Measurements from ENCODE around the gene TMBIM1.
"Not testable (repeated sequence)": the region's sequence is repeated elsewhere in the genome, so short reads cannot be mapped to it uniquely, and the experiment has no call there.

The TMBIM1 gene

DNA sequence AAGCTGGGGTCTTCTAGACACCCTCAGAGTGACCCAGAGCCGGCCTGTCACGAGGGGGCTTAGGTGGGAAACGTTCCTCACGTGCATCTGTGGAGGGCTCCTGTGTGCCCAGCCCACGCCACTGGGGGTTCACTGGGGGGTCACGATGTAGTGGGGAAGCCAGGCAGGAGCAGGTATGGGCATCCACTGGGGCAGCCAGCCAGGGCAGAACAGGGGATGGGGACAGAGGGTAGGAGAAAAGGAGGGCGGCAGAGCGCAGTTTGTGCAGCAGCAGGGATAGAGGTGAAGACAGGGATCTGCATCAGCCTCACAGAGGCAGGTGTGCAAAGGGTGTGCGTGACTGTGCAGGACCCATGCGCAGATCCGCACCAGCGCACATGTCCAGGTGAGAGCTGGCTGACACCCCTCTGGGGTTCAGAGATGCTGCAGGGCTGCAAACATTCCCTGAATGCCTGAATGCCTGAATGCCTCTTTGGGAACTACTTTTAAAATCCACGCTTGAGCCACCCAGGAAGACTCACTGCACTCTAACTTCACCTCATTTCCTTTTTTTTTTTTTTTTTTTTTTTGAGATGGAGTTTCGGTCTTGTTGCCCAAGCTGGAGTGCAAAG lies 11.9 kb downstream of the TMBIM1 start:
- WGBS, 2 experiments = 94 to 95% methylated on average over 14 of the region's 14 CpGs
- H3K27ac ChIP-seq (ENCODE audit: insufficient read depth, low read depth, low read length, poor library complexity, severe bottlenecking) = no peak overlapping the region
- no peaks in the 10 kb centered on the region for H3K27me3 ChIP-seq (ENCODE audit: control insufficient read depth, insufficient read depth, low read length, poor library complexity, severe bottlenecking)
- H3K9me3 ChIP-seq (ENCODE audit: control insufficient read depth, low read length) = no peaks in the 10 kb centered on the region
- no peak overlapping the region for H3K4me3 ChIP-seq (ENCODE audit: insufficient read depth, low read depth, low read length)
- H3K36me3 ChIP-seq (ENCODE audit: control insufficient read depth, insufficient read depth, low read length) = peaks cover 2% of the 10 kb centered on the region
- H3K4me1 ChIP-seq (ENCODE audit: control insufficient read depth, insufficient read depth, low read length) = no peaks in the 10 kb centered on the region

DNA sequence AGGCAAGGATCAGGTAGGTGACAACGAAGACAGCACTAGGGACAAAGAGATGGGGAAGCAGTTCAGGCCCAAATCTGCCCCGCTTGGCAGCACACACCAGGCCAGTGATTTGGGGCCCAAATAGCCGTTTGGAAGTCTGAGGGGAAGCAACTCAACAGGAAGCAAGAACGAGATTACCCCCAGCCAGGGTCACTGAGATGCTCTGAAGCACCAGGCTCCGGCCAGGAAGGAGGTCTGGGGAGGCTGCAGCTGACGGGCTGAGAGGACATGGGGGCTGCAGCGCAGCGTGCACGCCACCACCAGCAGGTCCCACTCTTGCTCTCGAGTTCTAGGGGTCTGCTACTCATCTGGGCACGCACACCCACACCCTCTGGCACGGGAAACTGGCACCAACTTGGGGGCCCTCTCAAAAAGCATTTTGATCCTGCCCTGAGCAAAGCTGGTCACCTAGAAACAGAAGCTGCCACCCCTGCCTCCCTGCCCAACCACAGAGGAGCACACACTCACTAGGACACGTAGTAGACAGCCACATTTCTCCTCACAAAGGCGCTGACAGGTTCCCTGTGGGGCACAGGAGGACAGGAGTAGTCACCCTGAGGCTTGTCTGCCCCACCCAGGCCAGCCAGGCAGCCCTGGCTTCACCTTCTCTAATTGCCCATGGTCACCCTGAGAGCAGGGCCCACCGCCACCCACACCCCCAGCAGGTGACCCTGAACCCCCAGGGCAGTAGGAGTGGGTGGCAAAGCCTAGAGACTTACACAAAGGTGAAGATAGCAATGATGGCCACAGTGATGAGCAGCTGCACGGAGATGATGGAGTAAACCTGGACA lies 13.6 kb downstream of the TMBIM1 start:
- Histone ChIP-seq H3K36me3 (ENCODE audit: control insufficient read depth, insufficient read depth, low read length) (peaks cover 18% of the 10 kb centered on the region), H3K4me3 (ENCODE audit: insufficient read depth, low read depth, low read length) (no peak overlapping the region), H3K9me3 (ENCODE audit: control insufficient read depth, low read length) (no peaks in the 10 kb centered on the region), H3K27me3 (ENCODE audit: control insufficient read depth, insufficient read depth, low read length, poor library complexity, severe bottlenecking) (no peaks in the 10 kb centered on the region), H3K4me1 (ENCODE audit: control insufficient read depth, insufficient read depth, low read length) (no peaks in the 10 kb centered on the region), H3K27ac (ENCODE audit: insufficient read depth, low read depth, low read length, poor library complexity, severe bottlenecking) (no peak overlapping the region)
- WGBS, 2 experiments = 92% methylated on average over 16 of the region's 16 CpGs

DNA sequence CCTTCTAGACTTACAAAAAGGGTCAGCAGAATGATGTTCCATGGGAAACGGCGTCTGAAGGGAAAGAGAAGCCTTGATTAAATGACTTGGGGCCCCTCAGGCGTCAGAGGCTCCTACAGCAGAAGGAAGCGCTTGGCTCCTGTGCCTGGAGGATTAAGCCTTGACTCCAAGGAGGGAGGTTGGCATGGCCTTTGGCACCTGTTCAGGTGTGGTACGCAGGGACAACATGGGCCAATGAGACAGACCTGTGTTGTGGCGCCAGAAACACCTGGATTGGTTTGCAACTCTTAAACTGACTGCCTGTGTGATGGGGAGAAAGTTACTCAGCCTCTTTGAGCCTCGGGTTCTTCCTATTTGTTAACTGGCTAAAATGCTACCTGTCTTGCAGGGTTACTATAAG lies 14.4 kb downstream of the TMBIM1 start:
- H3K9me3 ChIP-seq (ENCODE audit: control insufficient read depth, low read length) = no peaks in the 10 kb centered on the region
- H3K36me3 ChIP-seq (ENCODE audit: control insufficient read depth, insufficient read depth, low read length) = peaks cover 18% of the 10 kb centered on the region
- no peak overlapping the region for H3K27ac ChIP-seq (ENCODE audit: insufficient read depth, low read depth, low read length, poor library complexity, severe bottlenecking)
- H3K4me3 ChIP-seq (ENCODE audit: insufficient read depth, low read depth, low read length) = no peak overlapping the region
- no peaks in the 10 kb centered on the region for H3K27me3 ChIP-seq (ENCODE audit: control insufficient read depth, insufficient read depth, low read length, poor library complexity, severe bottlenecking)
- no peaks in the 10 kb centered on the region for H3K4me1 ChIP-seq (ENCODE audit: control insufficient read depth, insufficient read depth, low read length)
- 87 to 88% methylated on average over 7 of the region's 7 CpGs for WGBS, 2 experiments

DNA sequence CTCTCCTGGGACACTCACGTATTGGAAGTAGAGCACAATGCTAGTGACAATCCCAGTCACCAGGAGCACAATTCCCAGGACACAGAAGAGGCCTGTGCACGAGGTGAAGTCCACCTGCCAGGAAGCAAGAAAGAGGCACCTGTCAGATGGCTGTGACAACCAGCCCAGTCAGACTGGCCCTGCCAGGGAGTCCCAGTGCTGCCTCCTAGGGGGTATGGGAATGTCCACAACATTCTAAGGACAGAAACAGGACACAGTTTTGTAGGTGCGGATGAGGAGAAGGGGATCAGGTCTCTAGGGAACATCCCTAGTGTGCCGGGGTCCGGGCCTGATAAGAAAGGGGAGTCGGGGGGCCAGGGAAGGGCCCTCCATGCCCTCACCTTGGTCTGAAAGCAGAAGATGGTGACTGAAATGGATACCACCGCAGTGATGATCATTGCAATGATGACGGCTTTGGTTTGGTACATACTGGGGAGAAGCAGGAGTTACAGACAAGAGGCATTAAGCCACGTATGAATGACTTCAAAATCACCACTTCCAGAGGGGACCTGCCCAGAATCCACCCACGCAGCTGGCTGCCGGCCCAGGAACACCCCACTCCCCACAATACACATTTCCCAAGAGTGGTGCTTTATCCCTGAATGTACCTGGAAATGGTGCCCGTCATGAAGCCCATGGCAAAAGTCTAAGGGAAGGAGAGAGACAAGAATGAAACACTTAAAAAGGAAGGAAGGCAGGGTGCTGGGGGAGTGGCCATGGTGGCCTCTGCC lies 15.1 kb downstream of the TMBIM1 start:
- 95 to 96% methylated on average over 12 of the region's 12 CpGs for WGBS, 2 experiments
- Histone ChIP-seq H3K36me3 (ENCODE audit: control insufficient read depth, insufficient read depth, low read length) (peaks cover 18% of the 10 kb centered on the region), H3K4me3 (ENCODE audit: insufficient read depth, low read depth, low read length) (no peak overlapping the region), H3K27ac (ENCODE audit: insufficient read depth, low read depth, low read length, poor library complexity, severe bottlenecking) (no peak overlapping the region), H3K4me1 (ENCODE audit: control insufficient read depth, insufficient read depth, low read length) (no peaks in the 10 kb centered on the region), H3K27me3 (ENCODE audit: control insufficient read depth, insufficient read depth, low read length, poor library complexity, severe bottlenecking) (no peaks in the 10 kb centered on the region), H3K9me3 (ENCODE audit: control insufficient read depth, low read length) (no peaks in the 10 kb centered on the region)

DNA sequence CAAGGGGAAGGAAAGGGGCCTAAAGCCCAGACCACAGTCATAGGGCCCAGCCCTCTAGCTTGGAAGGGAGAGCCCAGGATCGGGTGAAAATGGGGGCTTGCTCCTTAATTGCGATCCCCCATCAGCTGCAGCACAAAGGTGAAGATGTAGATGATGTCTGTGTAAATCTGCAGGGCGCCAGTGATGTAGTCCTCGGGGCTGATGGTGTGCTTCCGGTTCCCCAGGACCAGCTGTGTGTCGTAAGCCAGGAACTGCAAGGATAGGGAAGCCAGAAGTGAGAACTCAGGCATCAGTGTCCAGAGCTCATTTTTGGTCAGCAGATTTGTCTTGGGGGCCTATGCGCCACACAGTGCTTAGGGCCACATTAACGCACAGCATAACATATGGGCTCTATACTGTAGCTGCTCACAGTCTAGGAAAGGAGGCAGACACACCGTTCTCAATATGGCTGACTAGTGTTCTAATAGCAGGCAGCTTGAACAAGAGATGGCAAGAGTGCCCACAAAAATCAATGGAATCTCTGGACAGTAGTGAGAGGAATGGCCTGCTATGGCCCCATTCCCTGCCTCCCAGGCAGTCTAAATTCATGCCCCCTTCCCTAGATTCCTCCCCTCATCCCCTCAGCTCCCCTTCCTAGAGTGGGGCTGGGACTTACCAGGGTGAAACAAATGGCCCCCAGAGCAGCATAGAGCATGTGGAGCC lies 16.8 kb downstream of the TMBIM1 start:
- WGBS, 2 experiments = 91 to 93% methylated on average over 9 of the region's 9 CpGs
- Histone ChIP-seq H3K4me3 (ENCODE audit: insufficient read depth, low read depth, low read length) (no peak overlapping the region), H3K36me3 (ENCODE audit: control insufficient read depth, insufficient read depth, low read length) (peaks cover 18% of the 10 kb centered on the region), H3K4me1 (ENCODE audit: control insufficient read depth, insufficient read depth, low read length) (no peaks in the 10 kb centered on the region), H3K27me3 (ENCODE audit: control insufficient read depth, insufficient read depth, low read length, poor library complexity, severe bottlenecking) (no peaks in the 10 kb centered on the region), H3K9me3 (ENCODE audit: control insufficient read depth, low read length) (no peaks in the 10 kb centered on the region), H3K27ac (ENCODE audit: insufficient read depth, low read depth, low read length, poor library complexity, severe bottlenecking) (no peak overlapping the region)

DNA sequence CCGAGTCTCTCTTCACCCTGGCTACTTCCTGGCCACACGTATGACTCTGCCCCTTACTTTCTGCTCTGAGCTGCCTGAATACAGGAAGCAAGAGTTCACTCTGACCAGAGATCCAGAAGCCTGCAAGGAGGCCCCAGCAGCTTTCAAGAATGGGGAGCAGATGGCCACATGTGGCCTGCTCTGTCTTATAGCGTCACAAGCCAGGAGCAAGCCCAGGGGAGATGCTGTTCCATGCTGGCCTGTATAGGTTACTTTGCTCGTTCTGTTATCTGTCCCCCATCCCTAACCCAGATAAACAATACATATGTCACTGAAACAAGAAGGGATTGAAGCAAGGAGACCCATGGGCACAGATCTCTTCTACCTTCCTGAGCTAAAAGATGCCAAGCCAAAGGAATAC lies 17.7 kb downstream of the TMBIM1 start:
- Histone ChIP-seq H3K36me3 (ENCODE audit: control insufficient read depth, insufficient read depth, low read length) (peaks cover 18% of the 10 kb centered on the region), H3K27ac (ENCODE audit: insufficient read depth, low read depth, low read length, poor library complexity, severe bottlenecking) (no peak overlapping the region), H3K9me3 (ENCODE audit: control insufficient read depth, low read length) (no peaks in the 10 kb centered on the region), H3K4me3 (ENCODE audit: insufficient read depth, low read depth, low read length) (no peak overlapping the region), H3K4me1 (ENCODE audit: control insufficient read depth, insufficient read depth, low read length) (no peaks in the 10 kb centered on the region), H3K27me3 (ENCODE audit: control insufficient read depth, insufficient read depth, low read length, poor library complexity, severe bottlenecking) (no peaks in the 10 kb centered on the region)
- WGBS, 2 experiments = 92 to 95% methylated on average over 4 of the region's 4 CpGs

DNA sequence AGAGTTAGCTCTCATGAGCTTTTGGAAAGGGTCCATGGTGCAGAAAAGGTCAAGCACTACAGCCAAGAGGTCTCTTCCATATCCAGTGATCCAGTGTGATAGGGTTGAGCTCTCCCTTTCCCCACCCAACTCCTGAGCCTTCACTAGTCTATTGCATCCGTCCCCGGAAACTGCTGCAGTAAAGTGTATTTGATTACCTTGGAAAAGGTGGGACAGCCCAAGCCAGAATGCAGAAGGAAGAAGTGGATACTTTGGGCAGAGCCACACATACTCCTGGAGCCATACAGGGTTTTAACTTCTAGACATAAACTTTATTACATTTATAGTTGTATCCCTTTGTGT lies 18.4 kb downstream of the TMBIM1 start:
- H3K9me3 ChIP-seq (ENCODE audit: control insufficient read depth, low read length) = no peaks in the 10 kb centered on the region
- peaks cover 18% of the 10 kb centered on the region for H3K36me3 ChIP-seq (ENCODE audit: control insufficient read depth, insufficient read depth, low read length)
- WGBS, 2 experiments = 90 to 100% methylated on average over 2 of the region's 2 CpGs
- no peaks in the 10 kb centered on the region for H3K27me3 ChIP-seq (ENCODE audit: control insufficient read depth, insufficient read depth, low read length, poor library complexity, severe bottlenecking)
- H3K27ac ChIP-seq (ENCODE audit: insufficient read depth, low read depth, low read length, poor library complexity, severe bottlenecking) = no peak overlapping the region
- no peak overlapping the region for H3K4me3 ChIP-seq (ENCODE audit: insufficient read depth, low read depth, low read length)
- peaks cover 4% of the 10 kb centered on the region for H3K4me1 ChIP-seq (ENCODE audit: control insufficient read depth, insufficient read depth, low read length)

DNA sequence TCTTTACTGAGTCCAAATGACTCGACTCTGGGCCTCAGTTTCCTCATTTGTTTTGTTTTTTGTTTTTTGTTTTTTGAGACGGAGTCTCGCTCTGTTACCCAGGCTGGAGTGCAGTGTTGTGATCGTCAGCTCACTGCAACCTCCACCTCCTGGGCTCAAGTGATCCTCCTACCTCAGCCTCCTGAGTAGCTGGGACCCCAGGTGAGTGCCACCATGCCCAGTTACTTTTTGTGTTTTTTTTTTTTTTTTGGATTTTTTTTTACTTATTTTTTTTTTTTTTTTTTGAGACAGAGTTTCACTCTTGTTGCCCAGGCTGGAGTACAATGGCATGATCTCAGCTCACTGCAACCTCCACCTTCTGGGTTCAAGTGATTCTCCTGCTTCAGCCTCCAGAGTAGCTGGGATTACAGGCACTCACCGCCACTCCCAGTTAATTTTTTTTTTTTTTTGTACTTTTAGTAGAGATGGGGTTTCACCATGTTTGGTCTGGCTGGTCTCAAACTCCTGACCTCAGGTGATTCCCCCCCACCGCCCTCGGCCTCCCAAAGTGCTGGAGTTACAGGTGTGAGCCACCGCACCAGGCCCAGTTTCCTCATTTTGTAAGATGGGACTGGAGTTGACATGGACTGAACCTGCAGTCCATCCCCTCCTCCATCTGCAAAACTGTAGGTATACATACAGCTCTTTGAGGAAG lies 18.9 kb downstream of the TMBIM1 start:
- not testable (repeated sequence) for H3K27ac ChIP-seq (ENCODE audit: insufficient read depth, low read depth, low read length, poor library complexity, severe bottlenecking); H3K4me1 ChIP-seq (ENCODE audit: control insufficient read depth, insufficient read depth, low read length); H3K9me3 ChIP-seq (ENCODE audit: control insufficient read depth, low read length); H3K27me3 ChIP-seq (ENCODE audit: control insufficient read depth, insufficient read depth, low read length, poor library complexity, severe bottlenecking); H3K4me3 ChIP-seq (ENCODE audit: insufficient read depth, low read depth, low read length)
- WGBS, 2 experiments = 88 to 96% methylated on average over 8 of the region's 8 CpGs
- peaks cover 18% of the 10 kb centered on the region for H3K36me3 ChIP-seq (ENCODE audit: control insufficient read depth, insufficient read depth, low read length)

DNA sequence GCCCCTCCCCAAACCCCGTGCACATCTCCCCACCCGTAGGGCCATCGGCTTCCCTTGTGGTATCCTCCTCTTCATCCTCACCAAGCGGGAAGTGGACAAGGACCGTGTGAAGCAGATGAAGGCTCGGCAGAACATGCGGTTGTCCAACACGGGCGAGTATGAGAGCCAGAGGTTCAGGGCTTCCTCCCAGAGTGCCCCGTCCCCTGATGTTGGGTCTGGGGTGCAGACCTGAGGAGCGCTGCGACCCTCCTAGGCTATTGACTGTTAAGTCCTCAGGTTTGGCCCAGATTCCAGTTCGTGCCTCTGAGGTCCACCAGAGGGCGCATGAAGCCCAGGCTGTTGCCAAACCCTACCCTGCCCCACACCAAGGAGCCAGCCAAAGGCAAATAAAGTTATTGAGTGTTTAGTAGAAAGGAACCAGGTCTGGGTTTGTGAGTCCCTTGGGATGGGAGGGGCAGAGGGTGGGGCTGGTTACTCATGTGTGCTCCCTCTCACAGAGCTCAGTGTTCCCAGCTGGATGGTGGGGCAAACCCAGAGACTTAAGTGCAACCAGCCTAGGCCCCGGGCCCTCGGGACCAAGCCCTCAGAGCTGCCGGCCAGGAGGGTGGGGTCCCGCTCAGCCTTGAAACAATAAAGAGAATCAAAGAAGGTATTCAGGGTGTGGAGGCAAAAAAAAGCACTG lies 19.6 kb downstream of the TMBIM1 start:
- 58 to 62% methylated on average over 18 of the region's 18 CpGs for WGBS, 2 experiments
- Histone ChIP-seq H3K9me3 (ENCODE audit: control insufficient read depth, low read length) (no peaks in the 10 kb centered on the region), H3K4me3 (ENCODE audit: insufficient read depth, low read depth, low read length) (no peak overlapping the region), H3K36me3 (ENCODE audit: control insufficient read depth, insufficient read depth, low read length) (peaks cover 19% of the 10 kb centered on the region), H3K27me3 (ENCODE audit: control insufficient read depth, insufficient read depth, low read length, poor library complexity, severe bottlenecking) (no peaks in the 10 kb centered on the region), H3K27ac (ENCODE audit: insufficient read depth, low read depth, low read length, poor library complexity, severe bottlenecking) (no peak overlapping the region), H3K4me1 (ENCODE audit: control insufficient read depth, insufficient read depth, low read length) (peaks cover 4% of the 10 kb centered on the region)
